Fibroblast of pulmonary artery (primary cell): ENCODE results near the gene TICAM2.

ENCODE experiments used
- DNase-seq: peaks from one replicate; pipeline ENCODE4 v3.0.0-alpha.2; 2010; ENCODE audit warnings: low read depth
- H3K4me3 ChIP-seq: replicated peaks from 2 replicates; pipeline ENCODE4 v1.5.1; 2011; ENCODE audit warnings: low read depth, mild to moderate bottlenecking, control low read depth, low read length, moderate library complexity
- CTCF ChIP-seq: IDR thresholded peaks from 2 replicates; pipeline ENCODE4 v1.5.1; 2011; ENCODE audit warnings: mild to moderate bottlenecking, control low read depth, low read length, inconsistent platforms; ENCODE audit errors: missing control alignments

TICAM2 gene

DNA sequence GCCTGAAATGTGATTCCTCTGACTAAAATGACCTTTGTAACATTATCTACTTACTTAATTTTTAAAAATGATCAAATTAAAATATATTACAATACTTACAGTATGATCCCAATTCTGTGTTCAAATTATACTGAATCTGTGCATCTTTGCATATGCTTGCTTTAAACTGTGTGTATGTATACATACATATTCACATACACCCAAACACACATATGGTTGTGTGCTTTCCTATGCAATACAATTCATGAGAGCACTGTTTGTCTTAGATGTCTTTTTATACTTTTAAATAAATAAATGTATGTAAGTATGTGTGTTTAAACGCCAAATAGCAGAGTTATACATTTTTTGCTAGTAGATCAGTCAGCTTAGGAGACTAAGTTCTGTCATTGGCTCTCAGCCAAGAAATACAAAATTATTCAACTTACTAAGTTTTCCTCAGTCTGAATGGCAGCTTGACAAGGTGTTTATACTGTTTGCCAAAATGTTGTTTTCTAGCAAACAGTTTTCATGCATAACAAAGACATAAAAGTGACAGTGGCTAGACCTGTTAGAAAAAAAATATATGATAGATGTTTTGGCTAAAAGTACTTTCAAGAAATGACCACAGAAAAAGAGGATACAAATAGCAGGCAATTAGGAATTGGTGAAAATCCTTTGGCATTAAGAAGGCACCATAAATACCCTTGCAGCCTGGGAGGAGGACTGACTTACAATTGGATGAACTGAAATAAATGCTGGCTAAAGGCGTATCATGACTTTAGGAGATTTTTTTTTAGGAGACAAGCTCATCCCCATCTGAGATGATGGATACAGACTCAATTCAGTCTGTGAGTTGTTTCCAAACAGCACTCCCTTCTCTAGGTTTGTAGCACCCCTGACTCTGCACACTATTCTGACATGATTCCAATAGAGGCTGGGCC, 7.9 kb downstream of the TICAM2 start:
- no peak for TF ChIP-seq CTCF
- peak; percentile 46 for DNase-seq
- no peak overlapping the region for H3K4me3 ChIP-seq

- DNase-seq, result no peak
- TF ChIP-seq CTCF, result no peak
- H3K4me3 ChIP-seq, result no peak overlapping the region
Measured at GRCh38 chr5:115589043-115589442, 13.2 kb downstream of the TICAM2 start.

DNA sequence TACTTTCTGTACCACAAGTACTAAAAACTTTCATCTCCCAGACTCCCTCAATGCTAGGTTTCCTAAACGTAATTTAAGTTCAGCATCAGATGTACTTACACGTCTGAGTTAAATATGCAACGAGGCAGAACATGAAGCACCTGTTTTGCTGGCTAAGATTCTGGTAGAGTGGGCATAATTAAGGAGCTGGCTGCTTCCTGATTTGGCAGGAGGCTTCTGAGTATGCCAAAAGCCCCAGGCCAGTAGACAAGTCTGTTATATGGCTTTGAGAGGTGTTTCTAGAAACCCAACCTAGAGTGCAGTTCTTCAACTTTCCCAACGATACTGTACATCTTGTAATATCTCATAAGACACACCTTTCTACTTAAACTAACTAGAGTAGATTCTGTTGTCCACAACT, 13.6 kb downstream of the TICAM2 start:
- no peak for TF ChIP-seq CTCF
- no peak for DNase-seq
- H3K4me3 ChIP-seq, result no peak overlapping the region

- H3K4me3 ChIP-seq, result no peak overlapping the region
- TF ChIP-seq CTCF, result peak; percentile 37
- peak; percentile 64 for DNase-seq
Measured at GRCh38 chr5:115586525-115587146, 15.6 kb downstream of the TICAM2 start.

- DNase-seq, result no peak
- no peak overlapping the region for H3K4me3 ChIP-seq
- TF ChIP-seq CTCF, result no peak
Measured at GRCh38 chr5:115585265-115585664, 17.0 kb downstream of the TICAM2 start.

DNA sequence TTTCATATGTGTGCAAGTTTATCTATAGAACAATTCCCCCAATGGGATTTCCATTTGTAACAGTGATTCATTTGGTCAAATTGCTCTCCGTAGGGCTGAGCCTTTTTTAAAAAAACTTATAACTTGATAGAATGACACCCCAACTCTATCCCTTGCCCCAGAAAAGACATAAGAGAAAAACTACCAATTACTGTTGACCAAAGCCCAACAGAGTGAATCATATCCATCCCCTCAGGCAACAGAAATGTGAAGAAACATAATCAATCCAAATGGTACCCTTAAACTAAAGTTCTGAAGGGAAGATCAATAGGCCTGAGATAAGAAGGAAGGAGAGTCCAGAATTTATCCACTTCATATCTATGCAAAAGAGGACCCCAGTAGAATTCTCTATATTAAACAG, 17.8 kb downstream of the TICAM2 start:
- TF ChIP-seq CTCF, result no peak
- H3K4me3 ChIP-seq, result no peak overlapping the region
- no peak for DNase-seq
